A673 (cell line): ENCODE results near the gene NPFF. TPM values are rescaled to one million over a fixed set of nuclear protein-coding genes. Genes with fewer than 3 reads are reported as not detected.
A peak's percentile ranks its signal among the peaks of the same experiment; 100 is the strongest.
"Not testable (repeated sequence)": the region's sequence is repeated elsewhere in the genome, so short reads cannot be mapped to it uniquely, and the experiment has no call there.

Experiments
- BruUV-seq: library from RNA; stranded (reverse); fragments of 400-500 nt; replicated peaks from 2 replicates; lab custom pipeline; 2021; lab: Mats Ljungman, UMichigan
- CTCF ChIA-PET: fragments of 300-600 bp; sonication (Branson Sonifier 250); formaldehyde crosslinking; loops from one replicate; lab custom pipeline; 2022; ENCODE audit warnings: antibody characterized with exemption; lab: Charles Lee
- POLR2A ChIA-PET: fragments of 300-600 bp; sonication (Branson Sonifier 250); formaldehyde crosslinking; loops from one replicate; lab custom pipeline; 2022; ENCODE audit warnings: antibody characterized with exemption; ENCODE audit not compliant: low non-redundant PET; lab: Charles Lee
- DNase-seq: peaks from one replicate; pipeline ENCODE4 v3.0.0-alpha.2; 2015; ENCODE audit warnings: low spot score
- H3K27ac ChIP-seq: fragments of 200-600 bp; sonication (generic); 2 replicates; pipeline ENCODE4 v1.5.1; 2016; ENCODE audit warnings: mixed run types, low read depth, mild to moderate bottlenecking, mixed read lengths, antibody characterized with exemption, low read length; ENCODE audit not compliant: poor library complexity, severe bottlenecking
- H3K27me3 ChIP-seq: fragments of 200-600 bp; sonication (generic); replicated peaks from 2 replicates; pipeline ENCODE4 v1.6.1; 2017; ENCODE audit warnings: mixed run types, low read depth, mild to moderate bottlenecking, mixed read lengths, antibody characterized with exemption, low read length; ENCODE audit not compliant: insufficient read depth, poor library complexity
- H3K36me3 ChIP-seq: fragments of 200-600 bp; sonication (generic); 2 replicates; pipeline ENCODE4 v1.6.1; 2016; ENCODE audit warnings: mixed run types, mild to moderate bottlenecking, mixed read lengths, antibody characterized with exemption, low read length; ENCODE audit not compliant: insufficient read depth, poor library complexity, severe bottlenecking
- H3K4me1 ChIP-seq: fragments of 200-600 bp; sonication (generic); 2 replicates; pipeline ENCODE4 v1.6.1; 2017; ENCODE audit warnings: mixed run types, mild to moderate bottlenecking, mixed read lengths, antibody characterized with exemption, low read length; ENCODE audit not compliant: insufficient read depth, poor library complexity, severe bottlenecking
- H3K4me3 ChIP-seq: fragments of 200-600 bp; sonication (generic); 2 replicates; pipeline ENCODE4 v1.5.1; 2016; ENCODE audit warnings: low read depth, mixed run types, mild to moderate bottlenecking, mixed read lengths, low read length; ENCODE audit not compliant: poor library complexity, severe bottlenecking
- H3K9me3 ChIP-seq: fragments of 200-600 bp; sonication (generic); 2 replicates; pipeline ENCODE4 v1.6.1; 2016; ENCODE audit warnings: mixed run types, low read depth, mild to moderate bottlenecking, mixed read lengths, antibody characterized with exemption, low read length; ENCODE audit not compliant: poor library complexity, severe bottlenecking
- CTCF ChIP-seq: fragments of 300-800, 200-600 bp; sonication (generic); conservative IDR thresholded peaks from 2 replicates; pipeline ENCODE4 v1.5.1; 2017; ENCODE audit warnings: low read depth, mild to moderate bottlenecking, antibody characterized with exemption, low read length, moderate library complexity, mixed read lengths
- EZH2 ChIP-seq: fragments of 200-600 bp; sonication (generic); IDR thresholded peaks from 2 replicates; pipeline ENCODE4 v1.6.1; 2017; ENCODE audit warnings: borderline replicate concordance, low read depth, mild to moderate bottlenecking, mixed read lengths, antibody characterized with exemption, low read length; ENCODE audit not compliant: poor library complexity, severe bottlenecking
- intact Hi-C: fragments of 100-400 bp; cut with micrococcal nuclease; formaldehyde crosslinking; loops from one replicate; pipeline ENCODE4 v1.10.0; 2022; ENCODE audit not compliant: unreplicated experiment
- total RNA-seq: library from RNA; stranded (reverse); gene quantifications from 2 replicates; pipeline ENCODE4 v1.2.3, GENCODE V29; 2021

The NPFF gene
- total RNA-seq, 1 experiment from 2014 or later, result not detected

DNA sequence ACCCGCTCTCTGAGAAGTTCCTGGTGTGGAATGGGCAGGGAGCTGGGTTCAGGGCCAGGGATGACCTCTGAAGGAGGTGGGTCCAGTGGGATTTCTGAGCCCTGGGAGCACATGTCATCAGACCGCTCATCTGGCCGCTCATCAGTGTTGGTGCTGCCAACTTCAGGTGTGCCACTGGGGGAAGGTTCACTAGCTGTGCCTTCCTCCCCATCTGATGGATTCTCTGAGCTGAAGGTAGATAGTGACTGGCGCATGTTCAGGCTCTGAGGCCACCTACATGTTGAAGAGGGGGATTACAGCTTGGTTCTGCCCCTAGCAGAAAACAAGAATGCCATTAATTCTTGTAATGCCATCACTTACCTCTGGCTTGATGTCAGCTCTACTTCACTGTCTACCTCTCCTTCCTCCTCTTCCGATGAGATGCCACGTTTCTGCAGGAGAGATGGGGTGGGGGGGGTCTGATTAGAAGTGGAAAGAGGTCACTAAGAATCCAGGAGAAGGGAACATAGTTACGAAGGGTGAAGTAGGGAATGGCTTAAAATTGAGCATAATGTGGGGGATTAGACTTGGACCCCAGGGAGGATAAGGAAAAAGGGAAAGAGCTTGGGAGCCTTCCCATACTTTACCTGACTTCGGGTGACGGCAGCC lies 25.2 kb downstream of the NPFF start:
- intact Hi-C loops, result no loop called here
- H3K4me3 ChIP-seq, result no peak overlapping the region
- CTCF ChIA-PET, result interaction anchor here (1.1 kb wide), 1 partner anchor 130 kb away, joined by 3 read pairs; no protein-coding TSS in a partner anchor
- TF ChIP-seq CTCF, result 0 out of 2 replicates have a peak, but pooled peaks have one; percentile 35
- TF ChIP-seq EZH2, result no peak
- H3K36me3 ChIP-seq, result peaks cover 75% of the 10 kb centered on the region
- BruUV-seq, result no TSS peak
- POLR2A ChIA-PET, result interaction anchor here (0.6 to 0.7 kb wide), 2 partner anchors 17 to 61 kb away, joined by 3 to 6 read pairs; no protein-coding TSS in a partner anchor
- no peaks in the 10 kb centered on the region for H3K27me3 ChIP-seq
- H3K9me3 ChIP-seq, result no peaks in the 10 kb centered on the region
- no peaks in the 10 kb centered on the region for H3K4me1 ChIP-seq
- H3K27ac ChIP-seq, result no peak overlapping the region
- DNase-seq, result peak; percentile 60

GRCh38 chr12:53481458-53481857 lies 25.8 kb downstream of the NPFF start:
- H3K9me3 ChIP-seq, H3K27me3 ChIP-seq, BruUV-seq, H3K4me1 ChIP-seq, DNase-seq, intact Hi-C loops, H3K4me3 ChIP-seq, H3K27ac ChIP-seq: not testable (repeated sequence)
- ChIA-PET POLR2A (interaction anchor here (0.6 to 0.7 kb wide), 2 partner anchors 17 to 60 kb away, joined by 3 to 6 read pairs; no protein-coding TSS in a partner anchor), CTCF (interaction anchor here (1.1 kb wide), 1 partner anchor 129 kb away, joined by 3 read pairs; no protein-coding TSS in a partner anchor)
- peaks cover 79% of the 10 kb centered on the region for H3K36me3 ChIP-seq

GRCh38 chr12:53480491-53481442 lies 26.5 kb downstream of the NPFF start:
- Histone ChIP-seq H3K4me3 (no peak overlapping the region), H3K4me1 (peaks cover 4% of the 10 kb centered on the region), H3K36me3 (peaks cover 79% of the 10 kb centered on the region), H3K9me3 (no peaks in the 10 kb centered on the region), H3K27me3 (no peaks in the 10 kb centered on the region), H3K27ac (no peak overlapping the region)
- CTCF ChIA-PET, result no interaction called here
- no peak for DNase-seq
- TF ChIP-seq EZH2 (no peak), CTCF (no peak)
- intact Hi-C loops, result no loop called here
- POLR2A ChIA-PET, result no interaction called here
- BruUV-seq, result no TSS peak
